DMS153 (cell line): ENCODE measurements around the gene NAA80.
A peak's percentile ranks its signal among the peaks of the same experiment; 100 is the strongest.
"Not testable (repeated sequence)": the region's sequence is repeated elsewhere in the genome, so short reads cannot be mapped to it uniquely, and the experiment has no call there.

Experiments used
- DNase-seq: peaks from one replicate; lab custom pipeline; 2025; lab: John Stamatoyannopoulos, UW

Gene NAA80

DNA sequence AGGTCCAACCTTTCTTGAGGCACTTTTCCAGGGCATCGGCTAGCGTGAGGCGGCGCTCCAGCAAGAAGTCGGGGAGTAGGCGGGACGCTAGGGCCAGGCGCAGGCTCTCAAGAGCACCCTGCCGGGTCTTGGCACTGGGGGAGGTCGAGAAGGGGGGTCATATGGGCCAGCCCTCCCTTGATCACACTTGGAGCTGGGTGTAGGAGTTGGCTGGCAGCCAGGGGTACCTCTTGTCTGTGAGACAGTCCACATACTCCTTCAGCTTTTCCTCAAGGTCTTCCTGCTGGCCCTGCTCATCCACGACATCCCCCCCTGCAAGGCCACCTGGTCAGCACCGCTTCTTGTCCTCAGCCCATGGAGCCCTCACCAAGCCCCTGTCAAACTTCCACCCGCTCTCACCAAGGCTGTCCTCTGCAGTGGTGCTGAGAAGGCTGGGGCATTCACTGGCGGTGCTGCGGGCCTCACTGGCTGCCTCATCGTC lies 9.0 kb downstream of the NAA80 start:
- DNase-seq: no peak

DNA sequence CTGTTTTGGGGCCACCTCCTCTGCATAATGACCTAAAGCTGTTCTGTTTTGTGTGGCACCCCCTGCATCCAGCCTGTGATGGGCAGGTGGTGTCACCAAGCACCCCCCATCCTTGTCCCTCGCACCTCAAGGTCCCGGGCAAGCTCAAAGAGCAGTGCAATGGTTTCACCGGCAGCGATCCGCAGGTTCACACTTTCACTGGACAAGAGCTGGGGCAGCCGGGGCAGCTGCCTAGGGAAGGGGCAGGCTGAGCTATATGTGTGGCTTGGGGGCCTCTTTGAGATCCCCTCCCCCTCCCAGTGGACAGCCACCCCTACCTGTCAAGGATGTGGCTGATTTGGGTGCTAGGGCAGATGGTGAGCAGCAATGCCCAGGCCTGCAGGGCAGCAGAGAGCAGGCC lies 10.1 kb downstream of the NAA80 start:
- no peak for DNase-seq

DNA sequence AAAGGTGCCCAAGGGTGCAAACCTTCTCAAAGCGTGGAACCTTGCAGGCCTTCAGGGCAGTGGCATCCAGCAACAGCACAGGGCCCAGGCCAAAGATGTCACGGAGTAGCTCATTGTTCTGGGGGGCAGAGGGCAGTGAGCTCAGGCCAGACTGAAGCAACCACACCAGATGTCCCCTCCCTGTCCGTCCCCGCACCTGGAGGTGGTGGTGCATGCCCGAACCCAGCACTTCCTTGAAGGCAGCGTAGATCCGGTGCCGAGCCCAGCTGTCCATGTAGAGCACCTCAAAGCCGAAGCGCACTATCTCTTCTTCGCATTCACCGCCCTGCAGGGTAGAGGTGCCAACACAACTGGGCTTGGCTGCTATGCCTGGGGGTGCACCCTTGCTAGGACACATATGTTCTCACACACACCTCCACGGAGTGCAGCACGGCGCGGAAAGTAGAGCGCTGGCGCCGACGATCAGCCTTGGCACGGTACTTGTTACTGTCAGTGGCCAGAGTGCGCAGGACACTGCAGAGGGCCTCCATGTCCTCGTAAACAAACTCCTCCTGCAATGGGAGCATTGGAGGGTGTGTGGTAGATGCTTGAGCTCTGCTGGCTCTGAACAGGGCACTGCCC lies 10.7 kb downstream of the NAA80 start:
- DNase-seq: no peak

DNA sequence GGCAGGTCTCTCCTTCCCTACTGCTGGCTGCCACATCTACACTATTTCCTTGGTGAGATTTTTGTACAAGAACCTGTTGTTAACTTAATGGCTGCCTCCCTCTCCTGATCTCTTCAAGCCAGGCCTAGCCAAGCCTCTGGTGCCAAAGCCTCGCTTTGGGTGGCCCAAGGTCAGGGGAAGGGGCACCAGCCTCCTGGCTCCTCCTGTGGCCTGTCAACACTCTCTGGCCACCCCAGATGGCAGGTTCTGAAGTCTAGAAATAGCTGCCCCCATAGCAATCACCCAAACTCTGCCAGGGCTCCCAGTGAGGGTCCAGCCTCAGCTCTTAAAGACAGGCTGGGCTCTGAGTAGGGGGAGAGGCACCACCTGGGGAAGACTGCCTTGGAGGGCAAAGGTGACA lies 11.9 kb downstream of the NAA80 start:
- no peak for DNase-seq

DNA sequence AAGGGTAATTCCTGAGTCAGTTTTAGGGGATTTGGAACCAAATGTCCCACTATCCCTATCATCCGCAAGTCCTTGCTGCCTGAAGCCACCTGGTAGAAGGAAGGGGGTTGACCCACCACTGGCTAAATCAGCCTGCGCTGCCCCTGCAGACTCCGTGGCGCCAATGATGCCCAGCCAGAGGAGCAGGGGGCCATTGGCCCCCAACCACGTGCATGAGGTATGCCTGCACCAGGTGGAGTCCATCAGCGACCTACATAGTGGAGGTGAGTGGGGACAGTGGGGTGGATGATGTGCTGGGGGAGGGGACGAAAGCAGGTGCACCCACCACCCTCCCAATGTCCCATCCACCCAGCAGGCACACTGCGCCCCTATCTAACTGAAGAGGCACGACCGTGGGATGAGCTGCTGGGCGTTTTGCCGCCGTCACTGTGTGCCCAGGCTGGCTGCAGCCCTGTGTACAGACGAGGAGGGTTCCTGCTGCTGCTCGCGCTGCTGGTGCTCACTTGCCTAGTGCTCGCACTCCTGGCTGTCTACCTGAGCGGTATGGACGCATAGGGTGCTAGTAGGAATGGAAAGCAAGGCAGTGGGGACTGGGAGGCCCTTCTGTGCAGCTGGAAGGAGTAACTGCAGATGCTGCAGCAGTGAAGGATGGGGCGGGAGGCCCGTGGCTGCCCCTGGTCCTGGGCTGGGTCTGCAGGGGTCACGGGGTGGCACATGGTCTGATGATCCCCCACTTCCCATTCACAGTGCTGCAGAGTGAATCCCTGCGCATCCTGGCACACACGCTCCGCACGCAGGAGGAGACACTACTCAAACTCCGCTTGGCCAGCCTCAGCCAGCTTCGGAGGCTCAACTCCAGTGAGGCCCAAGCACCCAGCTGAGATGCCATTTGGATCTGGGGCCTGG lies 12.6 kb downstream of the NAA80 start:
- no peak for DNase-seq

DNA sequence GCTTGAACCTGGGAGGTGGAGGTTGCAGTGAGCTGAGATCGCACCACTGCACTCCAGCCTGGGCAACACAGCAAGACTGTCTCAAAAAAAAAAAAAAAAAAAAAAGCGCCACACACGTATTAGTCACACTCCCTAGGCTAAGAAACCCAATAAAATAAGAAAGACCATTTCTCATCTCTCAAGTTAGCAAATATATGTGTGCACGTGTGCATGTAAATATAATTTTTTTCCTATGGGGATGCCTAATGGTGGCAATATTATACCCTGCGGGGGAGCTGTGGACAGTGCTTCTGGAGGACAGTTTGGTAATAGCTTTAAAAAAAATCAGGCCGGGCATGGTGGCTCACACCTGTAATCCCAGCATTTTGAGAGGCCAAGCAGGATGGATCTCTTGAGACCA lies 15.1 kb downstream of the NAA80 start:
- not testable (repeated sequence) for DNase-seq

DNA sequence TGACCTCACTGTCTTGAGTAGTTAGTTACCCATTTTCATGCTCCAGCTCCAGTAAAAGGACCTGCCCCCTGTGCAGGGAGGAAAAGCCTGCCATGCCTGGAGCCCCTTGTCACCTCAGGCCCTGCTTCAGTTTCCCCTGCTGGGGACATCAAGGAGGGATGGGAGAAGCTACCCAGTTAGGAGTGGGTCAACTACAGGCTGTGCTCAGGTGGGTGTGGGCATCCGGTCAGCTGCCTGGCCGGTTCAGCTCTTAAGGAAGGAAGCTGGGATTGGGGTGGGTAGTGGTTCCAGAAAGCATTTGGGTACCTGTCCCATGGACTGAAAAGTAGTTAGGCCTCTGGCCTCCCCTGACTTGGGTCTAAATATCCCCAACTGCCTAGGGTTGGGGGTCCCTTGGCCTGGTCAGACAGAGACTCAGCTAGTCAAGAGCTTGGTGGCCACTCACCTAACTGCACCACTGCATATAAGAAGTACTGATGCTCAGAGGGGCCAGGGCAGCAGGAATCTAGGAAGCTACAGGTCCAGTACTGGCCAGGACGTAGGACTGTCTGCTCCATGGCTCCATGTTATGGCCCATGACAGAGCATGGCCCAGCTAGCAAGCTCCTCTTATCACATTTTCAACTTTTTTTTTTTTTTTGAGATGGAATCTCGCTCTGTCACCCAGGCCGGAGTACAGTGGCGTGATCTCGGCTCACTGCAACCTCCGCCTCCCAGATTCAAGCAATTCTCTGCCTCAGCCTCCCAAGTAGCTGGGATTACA lies 19.8 kb downstream of the NAA80 start:
- DNase-seq: no peak

DNA sequence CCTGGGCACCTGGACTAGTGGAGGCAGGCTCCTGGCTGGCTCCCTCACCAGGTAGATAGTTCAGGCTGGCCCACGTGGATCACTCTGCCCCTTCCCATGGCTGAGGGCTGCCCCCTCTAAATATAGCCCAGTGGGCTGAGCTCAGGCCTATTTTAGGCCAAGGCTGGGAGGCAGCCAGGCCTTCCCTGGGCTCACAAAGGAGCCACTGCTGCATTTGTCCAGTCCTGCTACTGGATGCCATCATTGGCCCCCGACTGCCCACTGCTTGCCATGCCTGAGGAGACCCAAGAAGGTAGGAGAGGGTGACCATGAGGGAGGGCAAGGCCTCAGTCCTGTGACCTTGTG lies 20.4 kb downstream of the NAA80 start, which contains the start of gene LSMEM2:
LSMEM2 (plus strand) TSS at position 208 of the 345 bp plus-strand sequence; CDS start at position 235, 27 bp downstream.
- no peak for DNase-seq

DNA sequence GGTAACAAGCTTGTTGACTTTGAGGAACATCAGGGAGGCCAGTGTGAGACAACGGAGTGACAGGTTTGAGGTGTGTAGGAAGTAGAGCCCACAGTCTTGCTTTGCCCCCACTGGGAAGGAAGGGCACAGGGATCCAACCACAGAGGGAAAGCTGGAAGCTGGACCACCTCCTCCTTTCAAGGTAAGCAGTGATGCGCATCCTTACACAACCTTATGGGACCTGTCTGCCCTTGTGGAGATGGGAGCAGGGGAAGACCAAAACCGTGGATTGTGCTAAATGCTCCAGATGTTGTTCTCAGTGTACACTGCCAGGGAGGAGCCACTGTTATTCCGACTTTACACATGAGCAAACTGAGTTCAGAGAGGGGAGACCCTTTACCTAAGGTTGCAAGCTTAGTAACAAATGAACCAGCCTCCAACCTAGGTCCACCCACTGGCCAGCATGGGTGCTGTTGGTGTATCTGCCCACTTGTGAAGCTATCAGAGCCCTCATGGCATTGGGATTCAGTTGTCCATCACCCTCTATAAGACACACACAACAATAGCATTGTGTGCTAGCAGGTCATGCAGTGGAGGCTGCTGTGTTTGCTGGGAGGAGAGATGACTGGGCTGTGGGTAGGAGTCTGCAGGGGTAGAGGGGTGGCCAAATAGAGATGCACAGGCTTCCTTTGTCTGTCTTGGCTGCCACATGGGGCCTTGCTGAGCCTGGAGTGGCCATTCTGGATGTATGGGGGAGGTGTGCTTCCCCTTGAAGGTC lies 20.9 kb downstream of the NAA80 start:
- DNase-seq: no peak

DNA sequence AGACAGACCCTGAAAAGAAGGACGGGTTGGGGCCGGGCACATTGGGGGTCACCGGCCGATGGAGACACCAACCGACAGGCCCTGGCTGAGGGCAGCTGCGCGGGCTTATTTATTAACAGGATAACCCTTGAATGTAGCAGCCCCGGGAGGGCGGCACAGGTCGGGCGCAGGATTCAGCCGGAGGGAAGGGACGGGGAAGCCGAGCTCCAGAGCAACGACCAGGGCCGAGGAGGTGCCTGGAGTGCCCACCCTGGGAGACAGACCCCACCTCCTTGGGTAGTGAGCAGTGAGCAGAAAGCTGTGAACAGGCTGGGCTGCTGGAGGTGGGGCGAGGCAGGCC lies 22.5 kb downstream of the NAA80 start:
- no peak for DNase-seq

DNA sequence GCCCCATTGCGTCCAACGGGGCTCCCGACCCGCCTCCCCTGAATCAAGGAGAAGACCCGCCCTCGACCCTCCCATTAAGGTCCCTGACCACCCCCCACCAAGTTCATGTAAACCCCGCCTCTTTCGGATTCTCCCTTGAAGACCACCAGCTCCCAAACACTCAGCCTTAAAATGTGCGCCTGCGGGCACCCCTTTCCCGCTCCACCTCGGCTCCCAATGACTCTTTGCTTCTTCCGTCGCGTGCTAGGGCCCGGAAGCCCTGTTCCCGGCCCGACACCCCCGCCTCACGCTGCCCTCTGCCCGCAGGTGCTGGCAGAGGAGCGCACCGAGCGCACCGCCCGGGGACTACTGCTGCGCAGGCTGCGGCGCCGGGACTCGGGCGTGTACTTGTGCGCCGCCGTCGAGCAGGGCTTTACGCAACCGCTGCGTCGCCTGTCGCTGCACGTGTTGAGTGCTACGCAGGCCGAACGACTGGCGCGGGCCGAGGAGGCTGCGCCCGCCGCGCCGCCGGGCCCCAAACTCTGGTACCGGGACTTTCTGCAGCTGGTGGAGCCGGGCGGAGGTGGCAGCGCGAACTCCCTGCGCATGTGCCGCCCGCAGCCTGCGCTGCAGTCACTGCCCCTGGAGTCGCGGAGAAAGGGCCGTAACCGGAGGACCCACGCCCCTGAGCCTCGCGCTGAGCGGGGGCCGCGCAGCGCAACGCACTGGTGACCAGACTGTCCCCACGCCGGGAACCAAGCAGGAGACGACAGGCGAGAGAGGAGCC lies 23.0 kb downstream of the NAA80 start:
- DNase-seq: no peak

DNA sequence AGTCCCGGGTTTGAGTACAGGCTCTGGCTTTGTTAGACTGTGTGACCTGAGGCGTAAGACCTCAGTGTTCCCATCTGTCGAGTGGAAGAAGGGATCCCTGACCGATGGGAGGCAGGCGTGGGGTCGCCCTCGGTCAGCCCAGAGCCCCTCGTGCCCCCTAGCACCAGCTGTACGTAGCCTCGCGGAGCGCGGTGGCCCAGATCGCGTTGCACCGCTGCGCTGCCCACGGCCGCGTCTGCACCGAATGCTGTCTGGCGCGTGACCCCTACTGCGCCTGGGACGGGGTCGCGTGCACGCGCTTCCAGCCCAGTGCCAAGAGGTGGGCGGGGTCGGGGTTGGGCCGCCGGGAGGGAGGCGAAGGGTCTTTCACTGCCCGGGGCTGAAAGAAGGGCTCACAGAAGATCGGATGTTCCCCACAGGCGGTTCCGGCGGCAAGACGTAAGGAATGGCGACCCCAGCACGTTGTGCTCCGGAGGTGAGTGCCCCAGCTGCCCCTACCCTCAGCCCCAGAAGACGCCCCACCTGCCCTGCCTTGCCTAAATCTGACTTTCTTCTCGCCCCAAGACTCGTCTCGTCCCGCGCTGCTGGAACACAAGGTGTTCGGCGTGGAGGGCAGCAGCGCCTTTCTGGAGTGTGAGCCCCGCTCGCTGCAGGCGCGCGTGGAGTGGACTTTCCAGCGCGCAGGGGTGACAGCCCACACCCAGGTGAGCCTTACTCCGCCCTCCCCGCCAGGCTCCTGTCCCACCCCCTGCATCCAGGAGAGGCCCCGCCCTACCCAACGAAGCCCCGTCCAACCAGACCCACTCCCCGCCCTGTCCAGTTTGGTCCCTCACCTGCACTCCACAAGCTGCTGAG lies 23.8 kb downstream of the NAA80 start:
- no peak for DNase-seq

DNA sequence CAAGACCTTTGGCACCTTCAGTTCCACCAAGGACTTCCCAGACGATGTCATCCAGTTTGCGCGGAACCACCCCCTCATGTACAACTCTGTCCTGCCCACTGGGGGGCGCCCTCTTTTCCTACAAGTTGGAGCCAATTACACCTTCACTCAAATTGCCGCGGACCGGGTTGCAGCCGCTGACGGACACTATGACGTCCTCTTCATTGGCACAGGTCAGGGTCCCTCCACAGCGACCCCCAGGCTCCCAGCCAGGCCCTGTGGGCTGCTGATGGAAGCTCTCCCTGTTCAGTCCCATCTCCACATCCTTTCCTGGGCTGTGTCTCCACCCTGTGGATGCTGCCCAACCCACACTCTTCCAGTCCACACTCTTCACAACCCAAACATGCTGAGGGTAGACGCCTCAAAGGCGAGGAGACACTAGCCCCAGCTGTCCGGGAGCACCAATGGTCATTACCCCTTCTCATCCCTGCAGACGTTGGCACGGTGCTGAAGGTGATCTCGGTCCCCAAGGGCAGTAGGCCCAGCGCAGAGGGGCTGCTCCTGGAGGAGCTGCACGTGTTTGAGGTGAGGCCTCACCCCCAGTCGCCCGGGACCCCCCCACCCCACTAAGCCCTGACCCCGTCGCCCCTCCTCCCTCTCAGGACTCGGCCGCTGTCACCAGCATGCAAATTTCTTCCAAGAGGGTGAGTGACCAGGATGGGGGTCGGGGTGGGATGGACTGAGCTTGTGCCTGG lies 24.7 kb downstream of the NAA80 start:
- peak; percentile 20 for DNase-seq

DNA sequence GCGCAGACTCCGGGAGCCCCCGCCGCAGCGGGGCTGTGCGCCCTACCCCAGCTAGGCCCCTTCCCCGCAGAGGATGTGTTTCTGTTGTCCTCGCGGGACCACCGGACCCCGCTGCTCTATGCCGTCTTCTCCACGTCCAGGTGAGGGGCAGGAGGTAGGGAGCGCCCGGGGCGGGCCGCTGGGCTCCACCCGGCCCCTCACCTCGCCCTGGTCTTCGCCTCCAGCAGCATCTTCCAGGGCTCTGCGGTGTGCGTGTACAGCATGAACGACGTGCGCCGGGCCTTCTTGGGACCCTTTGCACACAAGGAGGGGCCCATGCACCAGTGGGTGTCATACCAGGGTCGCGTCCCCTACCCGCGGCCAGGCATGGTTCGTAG lies 25.5 kb downstream of the NAA80 start:
- no peak for DNase-seq

DNA sequence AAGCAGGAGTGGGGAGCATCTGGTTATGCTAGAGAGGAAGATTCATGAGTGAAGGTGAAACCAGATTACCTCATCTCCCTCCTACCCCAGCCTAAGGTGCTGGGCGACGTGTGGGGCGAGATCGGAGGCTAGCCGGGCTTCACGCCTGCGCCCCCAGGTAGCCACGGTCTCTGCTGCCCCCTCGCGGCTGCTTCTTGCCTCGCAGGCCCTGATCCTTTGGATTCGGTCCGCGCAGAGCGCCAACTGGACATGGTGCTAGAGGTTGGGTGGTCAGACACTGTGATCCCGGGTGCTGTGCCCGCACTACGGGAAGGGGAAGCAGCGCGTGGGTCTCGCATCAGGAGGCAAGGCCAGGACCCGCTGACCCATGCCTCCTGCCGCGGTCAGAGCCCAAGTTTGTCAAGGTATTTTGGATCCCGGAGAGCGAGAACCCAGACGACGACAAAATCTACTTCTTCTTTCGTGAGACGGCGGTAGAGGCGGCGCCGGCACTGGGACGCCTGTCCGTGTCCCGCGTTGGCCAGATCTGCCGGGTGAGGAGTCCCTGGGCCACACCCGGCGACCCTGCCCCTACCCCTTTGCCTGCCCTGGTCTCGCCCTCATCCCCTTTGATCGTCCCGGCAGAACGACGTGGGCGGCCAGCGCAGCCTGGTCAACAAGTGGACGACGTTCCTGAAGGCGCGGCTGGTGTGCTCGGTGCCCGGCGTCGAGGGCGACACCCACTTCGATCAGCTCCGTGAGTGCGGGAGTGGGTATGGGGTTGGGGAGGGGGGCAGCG lies 26.1 kb downstream of the NAA80 start:
- DNase-seq: peak; percentile 4

DNA sequence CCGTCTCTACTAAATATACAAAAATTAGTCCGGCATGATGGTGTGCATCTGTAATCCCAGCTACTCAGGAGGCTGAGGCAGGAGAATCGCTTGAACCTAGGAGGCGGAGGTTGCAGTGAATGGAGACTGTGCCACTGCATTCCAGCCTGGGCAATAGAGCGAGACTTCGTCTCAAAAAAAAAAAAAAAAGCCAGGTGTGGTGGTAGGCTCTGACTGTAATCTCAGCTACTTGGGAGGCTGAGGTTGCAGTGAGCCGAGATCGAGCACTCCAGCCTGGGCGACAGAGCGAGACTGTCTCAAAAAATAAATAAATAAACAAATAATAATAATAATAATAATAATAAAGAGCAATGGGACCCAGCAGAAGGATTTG lies 26.7 kb downstream of the NAA80 start:
- not testable (repeated sequence) for DNase-seq

DNA sequence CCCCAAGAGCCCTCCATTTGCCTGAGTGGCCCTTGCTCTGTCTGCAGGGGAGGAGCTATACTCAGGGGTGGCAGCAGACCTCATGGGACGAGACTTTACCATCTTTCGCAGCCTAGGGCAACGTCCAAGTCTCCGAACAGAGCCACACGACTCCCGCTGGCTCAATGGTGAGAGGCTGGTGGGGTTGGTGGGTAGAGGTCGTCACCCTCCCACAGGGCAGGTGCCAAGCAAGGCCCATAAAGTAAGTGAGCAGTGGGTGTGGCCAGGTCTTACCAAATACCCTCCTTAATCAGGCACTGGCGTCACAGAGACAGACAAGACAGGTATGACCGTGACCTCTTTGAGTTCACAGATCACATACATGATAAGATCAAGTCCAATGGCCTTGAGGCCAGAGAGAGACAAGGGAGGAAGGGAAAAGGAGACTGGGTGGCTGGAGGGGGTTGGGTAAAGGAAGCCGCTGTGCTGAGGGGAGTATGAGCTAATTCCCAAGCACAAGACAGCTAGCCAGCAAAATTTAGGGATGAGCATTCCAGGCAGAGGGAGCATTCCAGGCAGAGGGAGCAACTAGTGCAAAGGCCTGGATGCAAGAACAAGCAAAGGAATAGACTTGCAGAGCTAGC lies 27.8 kb downstream of the NAA80 start:
- no peak for DNase-seq

DNA sequence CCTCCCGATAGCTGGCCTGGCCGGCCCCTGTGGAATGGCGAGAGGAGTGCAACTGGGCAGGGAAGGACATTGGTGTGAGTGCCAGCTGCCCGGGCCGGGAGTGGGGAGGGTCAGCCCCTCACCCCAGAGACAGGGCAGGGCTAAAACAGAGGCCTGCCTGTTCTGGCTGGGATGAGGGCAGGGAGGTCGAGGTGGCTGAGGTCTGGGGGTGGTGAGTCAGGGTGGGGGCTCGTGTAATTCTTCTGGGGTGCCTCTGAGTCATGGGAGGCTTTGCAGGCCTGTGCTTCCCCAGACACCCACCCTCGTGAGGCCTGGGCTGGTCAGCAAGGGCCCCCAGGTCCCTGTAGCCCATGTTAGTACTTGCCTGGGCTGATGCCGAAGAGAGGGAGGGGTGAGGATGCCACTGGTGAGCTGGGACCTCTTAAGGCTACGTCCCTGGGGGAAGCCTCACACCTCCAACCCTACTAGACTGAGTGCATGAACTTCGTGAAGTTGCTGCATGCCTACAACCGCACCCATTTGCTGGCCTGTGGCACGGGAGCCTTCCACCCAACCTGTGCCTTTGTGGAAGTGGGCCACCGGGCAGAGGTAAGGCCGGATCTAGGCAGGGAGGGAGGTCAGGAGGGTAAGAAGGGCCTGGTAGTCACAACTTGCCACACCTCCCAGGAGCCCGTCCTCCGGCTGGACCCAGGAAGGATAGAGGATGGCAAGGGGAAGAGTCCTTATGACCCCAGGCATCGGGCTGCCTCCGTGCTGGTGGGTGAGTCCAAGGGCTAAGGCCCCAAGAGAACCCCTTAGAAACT lies 28.6 kb downstream of the NAA80 start:
- DNase-seq: no peak
